ENCODE results near the gene ADGRG4. TPM values are rescaled to one million over a fixed set of nuclear protein-coding genes. Genes with fewer than 3 reads are reported as not detected.

ADGRG4 gene
- total RNA-seq, 2 donors from 2014 or later = 0.03 TPM; not detected in 1

GRCh38 chrX:136447968-136448367 is 147.2 kb downstream of the ADGRG4 start:
- no peak overlapping the region for H3K4me3 ChIP-seq
- DNase-seq = no peak
- no peak overlapping the region for H3K9ac ChIP-seq (ENCODE audit: low read depth in 2 of 2, low read length in 2 of 2)
- no peaks in the 10 kb centered on the region for H3K9me3 ChIP-seq
- TF ChIP-seq CTCF (IDR thresholded peaks at IDR 0.05) = no peak
- no peaks in the 10 kb centered on the region for H3K36me3 ChIP-seq
- intact Hi-C loops (cut with DNase I) = no loop called here
- H3K4me1 ChIP-seq = no peaks in the 10 kb centered on the region
- no peak overlapping the region for H3K27ac ChIP-seq
- no peaks in the 10 kb centered on the region for H3K27me3 ChIP-seq

- Histone ChIP-seq H3K36me3 (no peaks in the 10 kb centered on the region), H3K4me3 (no peak overlapping the region), H3K27me3 (no peaks in the 10 kb centered on the region), H3K27ac (no peak overlapping the region), H3K9ac (ENCODE audit: low read depth in 2 of 2, low read length in 2 of 2) (no peak overlapping the region), H3K9me3 (no peaks in the 10 kb centered on the region), H3K4me1 (no peaks in the 10 kb centered on the region)
- no peak for DNase-seq
- intact Hi-C loops (cut with DNase I) = no loop called here
- TF ChIP-seq CTCF (IDR thresholded peaks at IDR 0.05) = no peak
These were observed 149.5 kb downstream of the ADGRG4 start for GRCh38 chrX:136450050-136450830.

GRCh38 chrX:136452614-136453013 is 151.9 kb downstream of the ADGRG4 start:
- no peak overlapping the region for H3K9ac ChIP-seq (ENCODE audit: low read depth in 2 of 2, low read length in 2 of 2)
- H3K4me1 ChIP-seq = no peaks in the 10 kb centered on the region
- intact Hi-C loops (cut with DNase I) = no loop called here
- no peak overlapping the region for H3K4me3 ChIP-seq
- H3K9me3 ChIP-seq = no peaks in the 10 kb centered on the region
- H3K36me3 ChIP-seq = no peaks in the 10 kb centered on the region
- no peaks in the 10 kb centered on the region for H3K27me3 ChIP-seq
- no peak overlapping the region for H3K27ac ChIP-seq
- no peak for DNase-seq
- no peak for TF ChIP-seq CTCF (IDR thresholded peaks at IDR 0.05)

GRCh38 chrX:136453114-136453513 is 152.4 kb downstream of the ADGRG4 start:
- H3K27ac ChIP-seq = no peak overlapping the region
- no peak overlapping the region for H3K4me3 ChIP-seq
- no peaks in the 10 kb centered on the region for H3K36me3 ChIP-seq
- no peak overlapping the region for H3K9ac ChIP-seq (ENCODE audit: low read depth in 2 of 2, low read length in 2 of 2)
- no peak for TF ChIP-seq CTCF (IDR thresholded peaks at IDR 0.05)
- no peaks in the 10 kb centered on the region for H3K9me3 ChIP-seq
- H3K4me1 ChIP-seq = no peaks in the 10 kb centered on the region
- intact Hi-C loops (cut with DNase I) = no loop called here
- H3K27me3 ChIP-seq = no peaks in the 10 kb centered on the region
- DNase-seq = no peak

- Histone ChIP-seq H3K4me1 (no peaks in the 10 kb centered on the region), H3K27ac (no peak overlapping the region), H3K27me3 (no peaks in the 10 kb centered on the region), H3K36me3 (no peaks in the 10 kb centered on the region), H3K9me3 (no peaks in the 10 kb centered on the region), H3K9ac (ENCODE audit: low read depth in 2 of 2, low read length in 2 of 2) (no peak overlapping the region), H3K4me3 (no peak overlapping the region)
- TF ChIP-seq CTCF (IDR thresholded peaks at IDR 0.05) = no peak
- no peak for DNase-seq
- intact Hi-C loops (cut with DNase I) = no loop called here
These were observed 153.0 kb downstream of the ADGRG4 start for GRCh38 chrX:136453771-136454170.
